A549 (cell line): ENCODE data around the gene CHD6.

Experiments
- CBX2 ChIP-seq: fragments of 200-600 bp; sonication (generic); IDR thresholded peaks from 2 replicates; pipeline ENCODE4 v1.6.1; 2016; ENCODE audit warnings: low read depth, mild to moderate bottlenecking, borderline replicate concordance
- CTCF ChIP-seq: fragments of >200 bp; sonication (Bioruptor Twin); formaldehyde crosslinking; IDR thresholded peaks from 3 replicates; pipeline ENCODE4 v1.5.1; 2016
- HDAC2 ChIP-seq: fragments of 200-600 bp; sonication (generic); IDR thresholded peaks from 2 replicates; pipeline ENCODE4 v1.6.1; 2016
- KDM5A ChIP-seq: fragments of 200-600 bp; sonication (generic); IDR thresholded peaks from 2 replicates; pipeline ENCODE4 v1.6.1; 2016; ENCODE audit warnings: antibody characterized with exemption, mild to moderate bottlenecking
- MAX ChIP-seq: IDR thresholded peaks from 2 replicates; pipeline ENCODE4 v1.6.1; 2012
- NFE2L2 ChIP-seq: fragments of 150-350 bp; conservative IDR thresholded peaks from 2 replicates; pipeline ENCODE4 v1.6.1; 2014; ENCODE audit warnings: low read length
- PBX3 ChIP-seq: IDR thresholded peaks from 2 replicates; pipeline ENCODE4 v1.6.1; 2012
- POLR2A ChIP-seq: IDR thresholded peaks from 2 replicates; pipeline ENCODE4 v1.6.1; 2012; ENCODE audit warnings: mild to moderate bottlenecking, low read length
- RAD21 ChIP-seq, 2 experiments: fragments of >200 bp in 1 of 2; sonication (Bioruptor Twin) in 1 of 2; formaldehyde crosslinking in 1 of 2; IDR thresholded peaks in 1 of 2; conservative IDR thresholded peaks in 1 of 2; 2 replicates in 1 of 2; 3 replicates in 1 of 2; pipeline ENCODE4 v1.6.1; 2012 to 2018; ENCODE audit warnings: inconsistent platforms in 1 of 2
- RNF2 ChIP-seq: fragments of 200-600 bp; sonication (generic); IDR thresholded peaks from 2 replicates; pipeline ENCODE4 v1.6.1; 2016; ENCODE audit warnings: low read depth, mild to moderate bottlenecking, antibody characterized with exemption, moderate library complexity, borderline replicate concordance
- SMC3 ChIP-seq: fragments of >200 bp; sonication (Bioruptor Twin); formaldehyde crosslinking; IDR thresholded peaks from 3 replicates; pipeline ENCODE4 v1.6.1; 2018; ENCODE audit warnings: inconsistent platforms
- SREBF2 ChIP-seq: fragments of 450-650 bp; IDR thresholded peaks from 2 replicates; pipeline ENCODE4 v1.6.1; 2014; ENCODE audit warnings: mild to moderate bottlenecking, moderate library complexity

- no peak for TF ChIP-seq RAD21 (conservative IDR thresholded peaks at IDR 0.05 in 1 of 2, IDR thresholded peaks at IDR 0.05 in 1 of 2)
- TF ChIP-seq POLR2A, result no peak
- no peak for TF ChIP-seq HDAC2
- TF ChIP-seq NFE2L2, result no peak
- 0 out of 3 replicates have a peak, but pooled peaks have one; percentile 8 for TF ChIP-seq CTCF
- no peak for TF ChIP-seq KDM5A
- TF ChIP-seq MAX, result no peak
- no peak for TF ChIP-seq SMC3
- no peak for TF ChIP-seq SREBF2
- no peak for TF ChIP-seq RNF2
- TF ChIP-seq CBX2, result no peak
- TF ChIP-seq PBX3, result no peak
Observed at GRCh38 chr20:41604002-41604401, 14.2 kb downstream of the CHD6 start.
